ENCODE data around the gene PRIMA1. TPM values are rescaled to one million over a fixed set of nuclear protein-coding genes. Genes with fewer than 3 reads are reported as not detected.

PRIMA1 gene
- total RNA-seq, 4 donors from 2014 or later, result 2.6 to 9.0 (median 4.1) TPM

- TF ChIP-seq CTCF (IDR thresholded peaks at IDR 0.05) (no peak), POLR2A (IDR thresholded peaks at IDR 0.05) (no peak)
- 92 to 93% methylated on average over 8 of the region's 8 CpGs for WGBS, 2 donors
- no peak overlapping the region for H3K4me3 ChIP-seq (ENCODE audit: low read depth, poor library complexity, severe bottlenecking)
- intact Hi-C loops (cut with DNase I; ENCODE audit: low total_unique reads), result no loop called here
- DNase-seq (ENCODE audit: low spot score in 2 of 2), result no peak
Observed at GRCh38 chr14:93778453-93778852, 9.8 kb downstream of the PRIMA1 start.

GRCh38 chr14:93775744-93776143 lies 12.5 kb downstream of the PRIMA1 start:
- no peak for DNase-seq (ENCODE audit: low spot score in 2 of 2)
- intact Hi-C loops (cut with DNase I; ENCODE audit: low total_unique reads), result no loop called here
- no peak overlapping the region for H3K4me3 ChIP-seq (ENCODE audit: low read depth, poor library complexity, severe bottlenecking)
- 75 to 84% methylated on average over 3 of the region's 3 CpGs for WGBS, 2 donors
- TF ChIP-seq POLR2A (IDR thresholded peaks at IDR 0.05) (no peak), CTCF (IDR thresholded peaks at IDR 0.05) (no peak)

- DNase-seq (ENCODE audit: low spot score in 2 of 2), result no peak
- intact Hi-C loops (cut with DNase I; ENCODE audit: low total_unique reads), result no loop called here
- H3K4me3 ChIP-seq (ENCODE audit: low read depth, poor library complexity, severe bottlenecking), result no peak overlapping the region
- TF ChIP-seq POLR2A (IDR thresholded peaks at IDR 0.05) (no peak), CTCF (IDR thresholded peaks at IDR 0.05) (no peak)
- WGBS, 2 donors, result 86 to 95% methylated on average over 2 of the region's 2 CpGs
Observed at GRCh38 chr14:93775158-93775557, 13.1 kb downstream of the PRIMA1 start.

GRCh38 chr14:93772263-93772662 lies 16.0 kb downstream of the PRIMA1 start:
- H3K4me3 ChIP-seq (ENCODE audit: low read depth, poor library complexity, severe bottlenecking), result no peak overlapping the region
- intact Hi-C loops (cut with DNase I; ENCODE audit: low total_unique reads), result no loop called here
- WGBS, 2 donors, result 56 to 59% methylated on average over 4 to 5 of the region's 5 CpGs
- TF ChIP-seq POLR2A (IDR thresholded peaks at IDR 0.05), result no peak
- peak in 1 of 2 donors; percentile 33 for DNase-seq (ENCODE audit: low spot score in 2 of 2)

- WGBS, 2 donors, result 39 to 84% methylated on average over 3 of the region's 3 CpGs
- H3K4me3 ChIP-seq (ENCODE audit: low read depth, poor library complexity, severe bottlenecking), result no peak overlapping the region
- intact Hi-C loops (cut with DNase I; ENCODE audit: low total_unique reads), result no loop called here
- no peak for DNase-seq (ENCODE audit: low spot score in 2 of 2)
- TF ChIP-seq POLR2A (IDR thresholded peaks at IDR 0.05), result no peak
- no peak for TF ChIP-seq CTCF (IDR thresholded peaks at IDR 0.05)
Observed at GRCh38 chr14:93765970-93766369, 22.3 kb downstream of the PRIMA1 start.

GRCh38 chr14:93765155-93765554 lies 23.1 kb downstream of the PRIMA1 start:
- H3K4me3 ChIP-seq (ENCODE audit: low read depth, poor library complexity, severe bottlenecking), result no peak overlapping the region
- intact Hi-C loops (cut with DNase I; ENCODE audit: low total_unique reads), result no loop called here
- 65 to 66% methylated on average over 4 of the region's 4 CpGs for WGBS, 2 donors
- DNase-seq (ENCODE audit: low spot score in 2 of 2), result no peak
- TF ChIP-seq CTCF (IDR thresholded peaks at IDR 0.05), result no peak
- TF ChIP-seq POLR2A (IDR thresholded peaks at IDR 0.05), result no peak
